H1 (cell line): ENCODE results near the gene MGLL. TPM values are rescaled to one million over a fixed set of nuclear protein-coding genes. Genes with fewer than 3 reads are reported as not detected.

Experiments
- CEBPB ChIP-seq: IDR thresholded peaks from 2 replicates; pipeline ENCODE4 v1.6.1; 2012; ENCODE audit warnings: low read depth, low read length
- CHD7 ChIP-seq: fragments of 300-600 bp; sonication (generic); IDR thresholded peaks from 2 replicates; pipeline ENCODE4 v1.7.1; 2012; ENCODE audit warnings: low read length, moderate library complexity, mild to moderate bottlenecking, inconsistent platforms; ENCODE audit not compliant: insufficient replicate concordance
- CTBP2 ChIP-seq: IDR thresholded peaks from 2 replicates; pipeline ENCODE4 v1.7.0; 2011; ENCODE audit warnings: borderline replicate concordance, mild to moderate bottlenecking, moderate library complexity, mixed read lengths, low read length; ENCODE audit not compliant: insufficient read depth, insufficient read length
- MAFK ChIP-seq: IDR thresholded peaks from 2 replicates; pipeline ENCODE4 v1.6.1; 2012; ENCODE audit warnings: low read depth, mild to moderate bottlenecking, improper control_type of control experiment, low read length
- POU5F1 ChIP-seq: IDR thresholded peaks from 2 replicates; pipeline ENCODE4 v1.6.1; 2011; ENCODE audit warnings: low read depth, mild to moderate bottlenecking, low read length, moderate library complexity
- RAD21 ChIP-seq, 2 experiments: IDR thresholded peaks in 1 of 2; conservative IDR thresholded peaks in 1 of 2; 2 replicates each; pipeline ENCODE4 v1.6.1; 2011; ENCODE audit warnings: low read depth in 2 of 2, low read length in 2 of 2, improper control_type of control experiment in 1 of 2, inconsistent platforms in 1 of 2, mild to moderate bottlenecking in 1 of 2, moderate library complexity in 1 of 2
- SIRT6 ChIP-seq: IDR thresholded peaks from one replicate; pipeline ENCODE4 v1.7.1; 2012; ENCODE audit warnings: low read length, inconsistent platforms
- TAF7 ChIP-seq: optimal IDR thresholded peaks from 2 replicates; pipeline ENCODE3; 2011; ENCODE audit warnings: low read depth, mild to moderate bottlenecking, inconsistent platforms, low read length, moderate library complexity, borderline replicate concordance
- polyA plus RNA-seq, 7 experiments: library from polyadenylated mRNA; depleted of rRNA in 3 of 7; stranded (reverse) in 5 of 7; unstranded in 2 of 7; fragments of >200 nt in 5 of 7; fragments of 200-250 nt in 2 of 7; gene quantifications; 1 replicate in 5 of 7; 2 replicates in 1 of 7; 4 replicates in 1 of 7; pipeline versions ENCODE4 v1.2.1 to v1.2.3, GENCODE V29; 2011 to 2013; ENCODE audit warnings: missing spikeins in 2 of 7, mixed read lengths in 2 of 7
- total RNA-seq: library from RNA; stranded (reverse); fragmentation: NEBNext Ultra II Directional; extraction: Animal tissue kit (Norgen Biotek cat#: 25700); gene quantifications from 2 replicates; pipeline ENCODE4 v1.2.1, GENCODE V29; 2021
- TF ChIP-seq, protein P1 (sequence below): IDR thresholded peaks from 2 replicates; pipeline ENCODE4 v1.6.1; 2011; ENCODE audit warnings: low read depth, mild to moderate bottlenecking, low read length; ENCODE audit not compliant: insufficient read depth

Gene MGLL
- total and polyA plus RNA-seq, 2 of the 8 experiments (the other 6 are each of a cell fraction or from before 2014, with no cell fraction given), result 0.05 to 0.34 TPM

GRCh38 chr3:127684871-127685707 is 137.2 kb downstream of the MGLL start (continued):
- no peak for TF ChIP-seq CHD7
- TF ChIP-seq MAFK, result no peak
- no peak for TF ChIP-seq SIRT6
- no peak for TF ChIP-seq CEBPB
- TF ChIP-seq RAD21 (IDR thresholded peaks at IDR 0.05 in 1 of 2, conservative IDR thresholded peaks at IDR 0.05 in 1 of 2; ENCODE audit: low read depth in 2 of 2, low read length in 2 of 2), result no peak
- TF ChIP-seq, protein P1, sequence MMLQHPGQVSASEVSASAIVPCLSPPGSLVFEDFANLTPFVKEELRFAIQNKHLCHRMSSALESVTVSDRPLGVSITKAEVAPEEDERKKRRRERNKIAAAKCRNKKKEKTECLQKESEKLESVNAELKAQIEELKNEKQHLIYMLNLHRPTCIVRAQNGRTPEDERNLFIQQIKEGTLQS, result no peak
- TF ChIP-seq POU5F1, result no peak
- no peak for TF ChIP-seq TAF7
- TF ChIP-seq CTBP2, result no peak
